ENCODE measurements around the gene GALNT9. TPM values are rescaled to one million over a fixed set of nuclear protein-coding genes. Genes with fewer than 3 reads are reported as not detected.
A peak's percentile ranks its signal among the peaks of the same experiment; 100 is the strongest.

GALNT9 gene
- total RNA-seq, 6 experiments from 2014 or later = not detected

GRCh38 chr12:132275631-132276030 is 53.8 kb downstream of the GALNT9 start:
- Mint-ChIP-seq H3K27ac (no peak overlapping the region), H3K4me1 (ENCODE audit: low read depth) (peaks cover 6% of the 10 kb centered on the region; the same call in 1 of the 2 replicates), H3K9me3 (no peaks in the 10 kb centered on the region), H3K36me3 (ENCODE audit: low read depth) (no peaks in the 10 kb centered on the region), H3K27me3 (ENCODE audit: insufficient read depth) (peaks cover 37% of the 10 kb centered on the region), H3K4me3 (no peak overlapping the region)
- no peak for DNase-seq
- no peak for TF ChIP-seq CTCF (IDR thresholded peaks at IDR 0.05)

- peaks cover 35% of the 10 kb centered on the region for H3K27me3 Mint-ChIP-seq (ENCODE audit: insufficient read depth)
- TF ChIP-seq CTCF (IDR thresholded peaks at IDR 0.05) = no peak
Measured at GRCh38 chr12:132275110-132275531, 54.3 kb downstream of the GALNT9 start.

GRCh38 chr12:132273992-132274334 is 55.4 kb downstream of the GALNT9 start:
- Mint-ChIP-seq H3K4me3 (no peak overlapping the region), H3K36me3 (ENCODE audit: low read depth) (no peaks in the 10 kb centered on the region), H3K27ac (no peak overlapping the region), H3K9me3 (no peaks in the 10 kb centered on the region), H3K4me1 (ENCODE audit: low read depth) (peaks cover 6% of the 10 kb centered on the region; the same call in 1 of the 2 replicates), H3K27me3 (ENCODE audit: insufficient read depth) (peaks cover 31% of the 10 kb centered on the region)
- no peak for TF ChIP-seq CTCF (IDR thresholded peaks at IDR 0.05)
- no peak for DNase-seq

More at GRCh38 chr12:132275110-132275531, 54.3 kb downstream of the GALNT9 start:
- no peaks in the 10 kb centered on the region for H3K36me3 Mint-ChIP-seq (ENCODE audit: low read depth)
- H3K27ac Mint-ChIP-seq = no peak overlapping the region
- DNase-seq = peak; percentile 45
- no peaks in the 10 kb centered on the region for H3K9me3 Mint-ChIP-seq
- peak overlapping the region; percentile 66; the same call in 1 of the 2 replicates for H3K4me3 Mint-ChIP-seq
- peaks cover 6% of the 10 kb centered on the region; the same call in 1 of the 2 replicates for H3K4me1 Mint-ChIP-seq (ENCODE audit: low read depth)

GRCh38 chr12:132272711-132273110 is 56.7 kb downstream of the GALNT9 start:
- TF ChIP-seq CTCF (IDR thresholded peaks at IDR 0.05) = no peak
- Mint-ChIP-seq H3K27me3 (ENCODE audit: insufficient read depth) (peaks cover 31% of the 10 kb centered on the region), H3K27ac (no peak overlapping the region), H3K9me3 (no peaks in the 10 kb centered on the region), H3K4me3 (no peak overlapping the region), H3K4me1 (ENCODE audit: low read depth) (peaks cover 6% of the 10 kb centered on the region; the same call in 1 of the 2 replicates), H3K36me3 (ENCODE audit: low read depth) (no peaks in the 10 kb centered on the region)
- no peak for DNase-seq

- no peak overlapping the region for H3K27ac Mint-ChIP-seq
- no peak for TF ChIP-seq CTCF (IDR thresholded peaks at IDR 0.05)
- H3K36me3 Mint-ChIP-seq (ENCODE audit: low read depth) = no peaks in the 10 kb centered on the region
- no peak for DNase-seq
- H3K9me3 Mint-ChIP-seq = no peaks in the 10 kb centered on the region
- H3K27me3 Mint-ChIP-seq (ENCODE audit: insufficient read depth) = peaks cover 27% of the 10 kb centered on the region
- no peak overlapping the region for H3K4me3 Mint-ChIP-seq
- peaks cover 6% of the 10 kb centered on the region; the same call in 1 of the 2 replicates for H3K4me1 Mint-ChIP-seq (ENCODE audit: low read depth)
Measured at GRCh38 chr12:132271755-132272092, 57.7 kb downstream of the GALNT9 start.
